Measurements from ENCODE around the gene LRRC10B.
"Not testable (repeated sequence)": the region's sequence is repeated elsewhere in the genome, so short reads cannot be mapped to it uniquely, and the experiment has no call there.

The LRRC10B gene

GRCh38 chr11:61507962-61508861 lies at the start of gene LRRC10B:
LRRC10B (plus strand) TSS chr11:61508749; CDS start chr11:61508999, 250 bp downstream.
- DNase-seq, result no peak

- DNase-seq, result no peak
These were observed 48.1 kb upstream of the LRRC10B start for GRCh38 chr11:61460474-61460881.

GRCh38 chr11:61460986-61461385 lies 47.6 kb upstream of the LRRC10B start:
- no peak for DNase-seq

- not testable (repeated sequence) for DNase-seq
These were observed 40.9 kb upstream of the LRRC10B start for GRCh38 chr11:61467602-61468001.

GRCh38 chr11:61468002-61468401 lies 40.5 kb upstream of the LRRC10B start:
- DNase-seq, result no peak

- no peak for DNase-seq
These were observed 36.3 kb upstream of the LRRC10B start for GRCh38 chr11:61472282-61472681.

- no peak for DNase-seq
These were observed 35.7 kb upstream of the LRRC10B start for GRCh38 chr11:61472868-61473267.

GRCh38 chr11:61473370-61474012 lies 35.1 kb upstream of the LRRC10B start:
- DNase-seq, result no peak

GRCh38 chr11:61474013-61474643 lies 34.4 kb upstream of the LRRC10B start:
- no peak for DNase-seq

- DNase-seq, result no peak
These were observed 33.1 kb upstream of the LRRC10B start for GRCh38 chr11:61475433-61475832.

- no peak for DNase-seq
These were observed 32.2 kb upstream of the LRRC10B start for GRCh38 chr11:61476371-61476770.

- DNase-seq, result no peak
These were observed 31.4 kb upstream of the LRRC10B start for GRCh38 chr11:61477126-61477525.

- peak; percentile 17 for DNase-seq
These were observed 30.8 kb upstream of the LRRC10B start for GRCh38 chr11:61477727-61478148.

GRCh38 chr11:61479360-61480058 lies 29.0 kb upstream of the LRRC10B start:
- DNase-seq, result not testable (repeated sequence)

- no peak for DNase-seq
These were observed 28.1 kb upstream of the LRRC10B start for GRCh38 chr11:61480261-61480993.

- DNase-seq, result no peak
These were observed 27.6 kb upstream of the LRRC10B start for GRCh38 chr11:61480994-61481335.

GRCh38 chr11:61481806-61482205 lies 26.7 kb upstream of the LRRC10B start:
- DNase-seq, result no peak

- no peak for DNase-seq
These were observed 26.0 kb upstream of the LRRC10B start for GRCh38 chr11:61482513-61482912.

GRCh38 chr11:61484541-61484940 lies 24.0 kb upstream of the LRRC10B start:
- no peak for DNase-seq

GRCh38 chr11:61485080-61485479 lies 23.5 kb upstream of the LRRC10B start:
- DNase-seq, result no peak

GRCh38 chr11:61486011-61486620 lies 22.4 kb upstream of the LRRC10B start:
- no peak for DNase-seq

GRCh38 chr11:61486779-61487178 lies 21.8 kb upstream of the LRRC10B start:
- no peak for DNase-seq
